Measurements from ENCODE around the gene CRABP2. TPM values are rescaled to one million over a fixed set of nuclear protein-coding genes. Genes with fewer than 3 reads are reported as not detected.

CRABP2 gene
- total and polyA plus RNA-seq, 2 experiments from 2014 or later = 45.9 to 137 TPM

- H3K27me3 ChIP-seq (ENCODE audit: insufficient read depth) = peaks cover 22% of the 10 kb centered on the region
- H2AFZ ChIP-seq = no peak overlapping the region
- Mint-ChIP-seq H3K36me3 (ENCODE audit: low read depth) (no peaks in the 10 kb centered on the region; the same call in 2 of the 3 replicates), H3K27ac (no peak overlapping the region), H3K4me3 (peak overlapping the region; percentile 67), H3K9me3 (no peaks in the 10 kb centered on the region; the same call in 2 of the 3 replicates), H3K4me1 (peaks cover 57% of the 10 kb centered on the region), H3K27me3 (ENCODE audit: insufficient read depth, low read depth, poor library complexity) (peaks cover 22% of the 10 kb centered on the region)
- no peak overlapping the region for H3K27ac ChIP-seq (ENCODE audit: low read depth)
- H3K36me3 ChIP-seq (ENCODE audit: insufficient read depth) = no peaks in the 10 kb centered on the region
- H3K4me1 ChIP-seq (ENCODE audit: insufficient read depth) = peaks cover 53% of the 10 kb centered on the region
- H3F3A ChIP-seq (replicated peaks; ENCODE audit: low read depth) = peaks cover 36% of the 10 kb centered on the region
- H3K4me3 ChIP-seq = peak overlapping the region; percentile 51; the same call in 1 of the 2 replicates
- H3K4me2 ChIP-seq = peak overlapping the region; percentile 89
- H3K79me2 ChIP-seq (replicated peaks; ENCODE audit: insufficient read depth) = no peaks in the 10 kb centered on the region
- ATAC-seq = no peak
- H4K20me1 ChIP-seq (replicated peaks; ENCODE audit: insufficient read depth) = no peaks in the 10 kb centered on the region
- TF ChIP-seq ZNF331 (CRISPR knock-in tag; IDR thresholded peaks at IDR 0.05; ENCODE audit: low read depth) = no peak
- no peak for TF ChIP-seq CREB1 (CRISPR knock-in tag; IDR thresholded peaks at IDR 0.05; ENCODE audit: low read depth)
- TF ChIP-seq ZNF114 (CRISPR knock-in tag; IDR thresholded peaks at IDR 0.05) = no peak
- TF ChIP-seq POLR2AphosphoS5 (IDR thresholded peaks at IDR 0.05; ENCODE audit: low read depth) = no peak
- no peak for TF ChIP-seq NANOG (IDR thresholded peaks at IDR 0.05; ENCODE audit: borderline replicate concordance)
- TF ChIP-seq EZH2phosphoT487 (IDR thresholded peaks at IDR 0.05; ENCODE audit: unreplicated experiment) = no peak
- TF ChIP-seq EZH2 (IDR thresholded peaks at IDR 0.05; ENCODE audit: low read depth, unreplicated experiment) = no peak
- TF ChIP-seq REST (IDR thresholded peaks at IDR 0.05; ENCODE audit: unreplicated experiment) = no peak
- no peak for TF ChIP-seq ZNF462 (CRISPR knock-in tag; IDR thresholded peaks at IDR 0.05)
- no peak for TF ChIP-seq JUNB (IDR thresholded peaks at IDR 0.05; ENCODE audit: unreplicated experiment)
- TF ChIP-seq STAT1 (IDR thresholded peaks at IDR 0.05; ENCODE audit: unreplicated experiment) = no peak
- TF ChIP-seq ETS1 (IDR thresholded peaks at IDR 0.05) = no peak
- no peak for TF ChIP-seq CTCF (conservative IDR thresholded peaks at IDR 0.05; ENCODE audit: low read depth in 2 of 2)
- no peak for DNase-seq (ENCODE audit: low spot score)
- H3K9me2 ChIP-seq (ENCODE audit: insufficient read depth) = no peaks in the 10 kb centered on the region
These were observed 14.7 kb downstream of the CRABP2 start for GRCh38 chr1:156690675-156691036.
